B cell (primary cell): Measurements from ENCODE around the gene GCHFR.

Experiments
- CTCF ChIP-seq: fragments of 200-600 bp; IDR thresholded peaks from one replicate; pipeline ENCODE4 v1.8.0; 2022; ENCODE audit warnings: antibody characterized with exemption, mild to moderate bottlenecking
- EZH2 ChIP-seq: IDR thresholded peaks from 2 replicates; pipeline ENCODE4 v1.6.1; 2012; ENCODE audit warnings: borderline replicate concordance, low read depth, mild to moderate bottlenecking, moderate library complexity, low read length; ENCODE audit not compliant: insufficient read depth, poor library complexity, severe bottlenecking

- TF ChIP-seq CTCF (no peak), EZH2 (no peak)
Observed at GRCh38 chr15:40808861-40809450, 45.1 kb downstream of the GCHFR start.
